Neural cell (in vitro differentiated cells): ENCODE data around the gene PAPPA2. TPM values are rescaled to one million over a fixed set of nuclear protein-coding genes. Genes with fewer than 3 reads are reported as not detected.

Source experiments
- H2AFZ ChIP-seq: fragments of 200-600, 300-800 bp; sonication (generic), shearing (Covaris generic); 2 replicates; pipeline ENCODE4 v1.6.0; 2014; ENCODE audit warnings: low read depth, mild to moderate bottlenecking, antibody characterized with exemption, low read length, moderate library complexity
- H3F3A ChIP-seq: fragments of 200-600 bp; shearing (Covaris generic); 2 replicates; pipeline ENCODE4 v1.6.1; 2016; ENCODE audit warnings: mild to moderate bottlenecking, moderate library complexity, mixed read lengths, antibody characterized with exemption, low read length; ENCODE audit not compliant: insufficient read depth, poor library complexity, severe bottlenecking
- H3K27ac ChIP-seq: fragments of 200-600, 300-800 bp; sonication (generic), shearing (Covaris generic); 2 replicates; pipeline ENCODE4 v1.5.1; 2014; ENCODE audit warnings: mild to moderate bottlenecking, low read length, moderate library complexity
- H3K27me3 ChIP-seq: fragments of 300-800, 200-600 bp; sonication (generic), shearing (Covaris generic); 2 replicates; pipeline ENCODE4 v1.6.0; 2014; ENCODE audit warnings: mild to moderate bottlenecking, low read depth, low read length, moderate library complexity; ENCODE audit not compliant: insufficient read depth
- H3K36me3 ChIP-seq: fragments of 300-800, 200-600 bp; sonication (generic), shearing (Covaris generic); 2 replicates; pipeline ENCODE4 v1.5.1; 2014; ENCODE audit warnings: mild to moderate bottlenecking, antibody characterized with exemption, low read length, moderate library complexity; ENCODE audit not compliant: insufficient read depth
- H3K4me2 ChIP-seq: fragments of 300-800, 200-600 bp; sonication (generic), shearing (Covaris generic); 2 replicates; pipeline ENCODE4 v1.6.0; 2014; ENCODE audit warnings: mild to moderate bottlenecking, low read length
- H3K4me3 ChIP-seq: fragments of 300-800, 200-600 bp; sonication (generic), shearing (Covaris generic); 2 replicates; pipeline ENCODE4 v1.5.1; 2014; ENCODE audit warnings: mild to moderate bottlenecking, low read length, moderate library complexity
- H3K79me2 ChIP-seq: fragments of 200-600 bp; shearing (Covaris generic); replicated peaks from 2 replicates; pipeline ENCODE4 v1.6.0; 2014; ENCODE audit warnings: mild to moderate bottlenecking, low read length, moderate library complexity; ENCODE audit not compliant: insufficient read depth
- H3K9ac ChIP-seq: fragments of 300-800, 200-600 bp; sonication (generic), shearing (Covaris generic); 2 replicates; pipeline ENCODE4 v1.6.1; 2016; ENCODE audit warnings: mild to moderate bottlenecking, low read length, mixed read lengths
- H3K9me2 ChIP-seq: fragments of 200-600 bp; shearing (Covaris generic); 2 replicates; pipeline ENCODE4 v1.6.1; 2016; ENCODE audit warnings: mild to moderate bottlenecking, low read length, mixed read lengths; ENCODE audit not compliant: insufficient read depth
- H3K9me3 ChIP-seq: fragments of 200-600, 300-800 bp; sonication (generic), shearing (Covaris generic); 2 replicates; pipeline ENCODE4 v1.6.1; 2016; ENCODE audit warnings: mild to moderate bottlenecking, mixed run types, low read length, moderate library complexity, mixed read lengths
- H4K20me1 ChIP-seq: fragments of 200-600 bp; shearing (Covaris generic); 2 replicates; pipeline ENCODE4 v1.6.1; 2016; ENCODE audit warnings: mild to moderate bottlenecking, mixed run types; ENCODE audit not compliant: insufficient read depth
- CTCF ChIP-seq: fragments of 450-650 bp; IDR thresholded peaks from 2 replicates; pipeline ENCODE4 v1.5.1; 2014; ENCODE audit warnings: antibody characterized with exemption, mild to moderate bottlenecking, moderate library complexity; ENCODE audit not compliant: poor library complexity, severe bottlenecking
- EP300 ChIP-seq: fragments of 450-650 bp; conservative IDR thresholded peaks from 2 replicates; pipeline ENCODE4 v1.6.1; 2014; ENCODE audit warnings: antibody characterized with exemption, mild to moderate bottlenecking, moderate library complexity; ENCODE audit not compliant: poor library complexity, severe bottlenecking
- EZH2 ChIP-seq: fragments of 200-600, 300-800 bp; shearing (Covaris generic), sonication (generic); IDR thresholded peaks from 2 replicates; pipeline ENCODE4 v1.6.1; 2014; ENCODE audit warnings: antibody characterized with exemption, low read length, borderline replicate concordance, mild to moderate bottlenecking; ENCODE audit not compliant: insufficient read depth, poor library complexity, severe bottlenecking
- MXI1 ChIP-seq: fragments of 450-650 bp; conservative IDR thresholded peaks from 2 replicates; pipeline ENCODE4 v1.6.1; 2014; ENCODE audit warnings: antibody characterized with exemption, mild to moderate bottlenecking; ENCODE audit not compliant: poor library complexity, severe bottlenecking
- POLR2AphosphoS5 ChIP-seq: IDR thresholded peaks from 2 replicates; pipeline ENCODE4 v1.6.1; 2012
- RAD21 ChIP-seq: fragments of 450-650 bp; conservative IDR thresholded peaks from 2 replicates; pipeline ENCODE4 v1.6.1; 2014; ENCODE audit warnings: antibody characterized with exemption, mild to moderate bottlenecking, moderate library complexity
- REST ChIP-seq: IDR thresholded peaks from 2 replicates; pipeline ENCODE4 v1.6.1; 2012; ENCODE audit warnings: borderline replicate concordance
- SMC3 ChIP-seq: fragments of 450-650 bp; conservative IDR thresholded peaks from 2 replicates; pipeline ENCODE4 v1.6.1; 2014; ENCODE audit warnings: antibody characterized with exemption, mild to moderate bottlenecking, moderate library complexity; ENCODE audit not compliant: poor library complexity
- TAF1 ChIP-seq: IDR thresholded peaks from 2 replicates; pipeline ENCODE4 v1.6.1; 2012; ENCODE audit warnings: low read depth
- polyA plus RNA-seq: library from polyadenylated mRNA; depleted of rRNA; stranded (reverse); fragments of >200 nt; gene quantifications from 2 replicates; pipeline ENCODE4 v1.2.3, GENCODE V29; 2014

PAPPA2 gene
- polyA plus RNA-seq, 1 donor from 2014 or later: 0.59 TPM

- Histone ChIP-seq H4K20me1 (no peaks in the 10 kb centered on the region), H3K9me3 (no peaks in the 10 kb centered on the region), H3F3A (no peaks in the 10 kb centered on the region), H3K36me3 (no peaks in the 10 kb centered on the region), H3K9ac (no peak overlapping the region), H3K27ac (peak overlapping the region; percentile 39), H2AFZ (no peak overlapping the region), H3K4me3 (no peak overlapping the region), H3K9me2 (no peaks in the 10 kb centered on the region), H3K79me2 (no peaks in the 10 kb centered on the region), H3K4me2 (no peak overlapping the region), H3K27me3 (no peaks in the 10 kb centered on the region)
- peak; percentile 81 for TF ChIP-seq EP300
- peak; percentile 63 for TF ChIP-seq POLR2AphosphoS5
- peak; percentile 14 for TF ChIP-seq RAD21
- TF ChIP-seq MXI1: no peak
- no peak for TF ChIP-seq REST
- TF ChIP-seq TAF1: no peak
- no peak for TF ChIP-seq SMC3
Observed at GRCh38 chr1:176522310-176522845, 59.4 kb downstream of the PAPPA2 start.

GRCh38 chr1:176529395-176530090 is 66.6 kb downstream of the PAPPA2 start:
- H3K4me3 ChIP-seq: no peak overlapping the region
- H3K79me2 ChIP-seq: no peaks in the 10 kb centered on the region
- H3F3A ChIP-seq: no peaks in the 10 kb centered on the region
- no peaks in the 10 kb centered on the region for H4K20me1 ChIP-seq
- H3K4me2 ChIP-seq: no peak overlapping the region
- H2AFZ ChIP-seq: no peak overlapping the region
- H3K9me2 ChIP-seq: no peaks in the 10 kb centered on the region
- TF ChIP-seq RAD21: no peak
- TF ChIP-seq EP300: no peak
- no peak for TF ChIP-seq REST
- TF ChIP-seq CTCF: no peak
- no peak for TF ChIP-seq EZH2
- TF ChIP-seq POLR2AphosphoS5: no peak
- TF ChIP-seq MXI1: no peak
- no peak for TF ChIP-seq SMC3
- TF ChIP-seq TAF1: no peak
- H3K36me3 ChIP-seq: no peaks in the 10 kb centered on the region
- H3K27me3 ChIP-seq: no peaks in the 10 kb centered on the region
- no peak overlapping the region for H3K9ac ChIP-seq
- H3K27ac ChIP-seq: no peak overlapping the region
- no peaks in the 10 kb centered on the region for H3K9me3 ChIP-seq
